HCT116 (cell line): ENCODE measurements around the gene TMEM30A. TPM values are rescaled to one million over a fixed set of nuclear protein-coding genes. Genes with fewer than 3 reads are reported as not detected.

Source experiments
- ATAC-seq: fragments of 200-7000 bp; cut with Tn5 transposase; 2 replicates; pipeline ENCODE4 v1.9.1; 2020; ENCODE audit warnings: mild to moderate bottlenecking, moderate library complexity
- BruUV-seq: library from RNA; stranded (reverse); fragments of 400-500 nt; replicated peaks from 2 replicates; lab custom pipeline; 2021; lab: Mats Ljungman, UMichigan
- CTCF ChIA-PET: fragments of 300-600 bp; sonication (Branson Sonifier 250); formaldehyde crosslinking; loops from one replicate; lab custom pipeline; 2021; ENCODE audit warnings: antibody characterized with exemption; lab: Charles Lee
- POLR2A ChIA-PET: fragments of 300-600, 350-600 bp; sonication (Branson Sonifier 250); formaldehyde crosslinking; loops from one replicate; lab custom pipeline; 2021; ENCODE audit warnings: antibody characterized with exemption; lab: Charles Lee
- RAD21 ChIA-PET, 2 experiments: fragments of 300-600 bp; sonication (Branson Sonifier 250); formaldehyde crosslinking; loops; one replicate each; lab custom pipeline; 2023; ENCODE audit warnings: low total read pairs in 2 of 2; ENCODE audit not compliant: uncharacterized antibody in 2 of 2, unreplicated experiment in 2 of 2, low non-redundant PET in 1 of 2; lab: Charles Lee
- DNase-seq: peaks from one replicate; pipeline ENCODE4 v3.0.0-alpha.2; 2010; ENCODE audit warnings: low read depth, low spot score
- H2AFZ ChIP-seq: fragments of 200-600 bp; shearing (Covaris generic), sonication (generic); 2 replicates; pipeline ENCODE4 v1.6.1; 2017; ENCODE audit warnings: low read depth, mixed run types, mixed read lengths, antibody characterized with exemption, low read length; ENCODE audit not compliant: poor library complexity, severe bottlenecking
- H3K27ac ChIP-seq: 2 replicates; pipeline ENCODE4 v1.5.1; 2012; ENCODE audit warnings: low read depth, low read length
- H3K27me3 ChIP-seq: fragments of 200-600 bp; sonication (generic); 2 replicates; pipeline ENCODE4 v1.6.1; 2016; ENCODE audit warnings: mixed run types, low read length, mixed read lengths; ENCODE audit not compliant: insufficient read depth
- H3K36me3 ChIP-seq, 2 experiments: fragments of 200-500 bp in 1 of 2; fragments of 200-600 bp in 1 of 2; sonication (Bioruptor generic) in 1 of 2; sonication (generic) in 1 of 2; 2 replicates each; pipeline versions ENCODE4 v1.5.1 to v1.6.1; 2014 to 2016; ENCODE audit warnings: low read length in 2 of 2, inconsistent platforms in 1 of 2, mixed read lengths in 1 of 2, mixed run types in 1 of 2; ENCODE audit not compliant: insufficient read depth in 2 of 2, control insufficient read depth in 1 of 2
- H3K4me1 ChIP-seq, 2 experiments: fragments of 200-600 bp in 1 of 2; sonication (generic) in 1 of 2; 2 replicates each; pipeline versions ENCODE4 v1.5.1 to v1.6.1; 2012 to 2017; ENCODE audit warnings: low read length in 2 of 2, inconsistent platforms in 1 of 2, mild to moderate bottlenecking in 1 of 2, mixed read lengths in 1 of 2, mixed run types in 1 of 2, moderate library complexity in 1 of 2; ENCODE audit not compliant: insufficient read depth in 2 of 2, control insufficient read depth in 1 of 2
- H3K4me2 ChIP-seq: fragments of 200-600 bp; sonication (generic); 2 replicates; pipeline ENCODE4 v1.6.1; 2017; ENCODE audit warnings: mixed run types, low read length, mixed read lengths
- H3K4me3 ChIP-seq, 2 experiments: fragments of 200-600 bp in 1 of 2; sonication (generic) in 1 of 2; replicated peaks in 1 of 2; 2 replicates each; pipeline ENCODE4 v1.5.1; 2011 to 2016; ENCODE audit warnings: low read length in 2 of 2, control low read depth in 1 of 2, low read depth in 1 of 2, mild to moderate bottlenecking in 1 of 2, mixed read lengths in 1 of 2, mixed run types in 1 of 2
- H3K79me2 ChIP-seq: fragments of 200-600 bp; sonication (generic); 2 replicates; pipeline ENCODE4 v1.6.1; 2017; ENCODE audit warnings: mild to moderate bottlenecking, mixed run types, low read length, moderate library complexity, mixed read lengths; ENCODE audit not compliant: insufficient read depth
- H3K9ac ChIP-seq: fragments of 200-600 bp; sonication (generic); 2 replicates; pipeline ENCODE4 v1.6.1; 2016; ENCODE audit warnings: low read length, mixed read lengths
- H3K9me2 ChIP-seq: fragments of 200-600 bp; sonication (generic), shearing (Covaris generic); 2 replicates; pipeline ENCODE4 v1.6.1; 2017; ENCODE audit warnings: mixed run types, mild to moderate bottlenecking, moderate library complexity; ENCODE audit not compliant: insufficient read depth
- H3K9me3 ChIP-seq, 2 experiments: fragments of 200-500 bp in 1 of 2; fragments of 200-600 bp in 1 of 2; sonication (Bioruptor generic) in 1 of 2; sonication (generic) in 1 of 2; 2 replicates each; pipeline ENCODE4 v1.6.1; 2014 to 2017; ENCODE audit warnings: low read length in 2 of 2, mixed read lengths in 2 of 2, inconsistent platforms in 1 of 2, low read depth in 1 of 2, mild to moderate bottlenecking in 1 of 2, mixed run types in 1 of 2, moderate library complexity in 1 of 2; ENCODE audit not compliant: control insufficient read depth in 1 of 2, insufficient read depth in 1 of 2
- H4K20me1 ChIP-seq: fragments of 200-600 bp; sonication (generic), shearing (Covaris generic); 2 replicates; pipeline ENCODE4 v1.6.1; 2017; ENCODE audit warnings: mixed run types, mild to moderate bottlenecking, moderate library complexity; ENCODE audit not compliant: insufficient read depth
- CBX3 ChIP-seq: IDR thresholded peaks from 2 replicates; pipeline ENCODE4 v1.6.1; 2012; ENCODE audit warnings: low read depth
- CEBPB ChIP-seq: IDR thresholded peaks from 2 replicates; pipeline ENCODE4 v1.6.1; 2012; ENCODE audit warnings: low read depth
- JUND ChIP-seq: IDR thresholded peaks from 2 replicates; pipeline ENCODE4 v1.6.1; 2012
- POLR2A ChIP-seq: IDR thresholded peaks from 2 replicates; pipeline ENCODE4 v1.7.0; 2011; ENCODE audit warnings: borderline replicate concordance; ENCODE audit not compliant: insufficient read depth, insufficient read length; ENCODE audit errors: extremely low read depth
- SIN3A ChIP-seq: IDR thresholded peaks from 2 replicates; pipeline ENCODE4 v1.6.1; 2012; ENCODE audit warnings: low read depth
- ZNF274 ChIP-seq: fragments of 200-500 bp; sonication (Bioruptor generic); IDR thresholded peaks from 2 replicates; pipeline ENCODE4 v1.6.1; 2014; ENCODE audit warnings: mild to moderate bottlenecking, low read depth, low read length, inconsistent platforms
- intact Hi-C: fragments of 100-400 bp; cut with micrococcal nuclease; formaldehyde crosslinking; loops from 2 replicates; pipeline ENCODE4 v1.10.0; 2022
- total RNA-seq: library from RNA; stranded (reverse); gene quantifications from one replicate; pipeline ENCODE4 v1.2.1, GENCODE V29; 2021; ENCODE audit not compliant: unreplicated experiment

TMEM30A gene
- total RNA-seq, 1 experiment from 2014 or later: 73.4 TPM

DNA sequence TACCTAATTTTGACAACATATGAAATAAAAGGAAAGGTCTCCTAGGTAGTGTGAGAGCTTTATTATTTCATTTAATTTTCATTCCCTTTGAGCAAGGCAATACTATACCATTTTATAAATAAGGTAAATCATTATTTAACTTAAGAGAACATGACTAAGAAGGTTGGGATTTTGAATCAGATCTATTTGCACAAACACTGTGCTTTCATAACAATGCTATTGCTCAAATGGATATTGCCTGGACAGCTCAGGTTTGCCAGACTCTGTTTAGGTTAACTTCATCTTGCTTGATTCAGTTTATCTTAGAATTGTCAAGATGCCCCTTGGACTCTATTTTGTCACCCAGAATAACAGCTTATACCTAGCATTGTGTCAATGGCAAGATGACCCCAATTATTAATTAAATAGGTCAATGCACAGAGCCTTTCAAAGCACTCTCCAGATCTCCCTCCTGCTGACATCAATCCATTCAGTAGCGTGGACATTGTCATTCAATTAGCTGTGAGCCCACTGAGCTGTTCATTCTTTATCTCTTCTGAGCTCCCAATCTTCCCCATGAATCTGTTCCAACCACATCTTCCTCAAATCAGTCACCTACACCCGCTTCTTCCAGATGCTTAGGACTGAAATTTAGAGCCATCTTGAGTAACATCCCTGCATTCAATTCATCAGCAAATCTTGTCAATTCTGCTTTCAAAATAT is 42.1 kb upstream of the TMEM30A start:
- POLR2A ChIA-PET: no interaction called here
- no peak overlapping the region for H3K4me3 ChIP-seq
- CTCF ChIA-PET: interaction anchor here (1.3 kb wide), 1 partner anchor 30 kb away, joined by 3 read pairs; no protein-coding TSS in a partner anchor

DNA sequence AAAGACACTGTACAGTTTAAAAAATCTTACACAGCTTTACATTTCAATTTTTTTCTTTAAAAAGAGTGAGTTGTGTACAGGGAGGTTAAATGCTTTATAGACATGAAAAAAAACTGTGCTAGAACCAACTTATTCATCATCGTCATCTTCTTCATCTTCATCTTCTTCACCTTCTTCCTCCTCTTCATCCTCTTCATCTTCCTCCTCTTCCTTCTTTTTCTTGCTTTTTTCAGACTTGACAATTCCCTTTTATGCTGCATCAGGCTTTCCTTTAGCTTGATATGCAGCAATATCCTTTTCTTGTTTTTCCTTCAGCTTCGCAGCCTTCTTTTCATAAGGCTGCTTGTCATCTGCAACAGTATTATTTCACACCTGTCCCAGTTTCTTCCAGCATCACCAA is 34.3 kb upstream of the TMEM30A start:
- no peaks in the 10 kb centered on the region for H3K27me3 ChIP-seq
- H3K9ac ChIP-seq: no peak overlapping the region
- H4K20me1 ChIP-seq: no peaks in the 10 kb centered on the region
- RAD21 ChIA-PET: no interaction called here
- TF ChIP-seq JUND (no peak), CBX3 (no peak)
- no peak overlapping the region for H3K4me3 ChIP-seq
- BruUV-seq: no TSS peak
- H3K36me3 ChIP-seq: no peaks in the 10 kb centered on the region
- CTCF ChIA-PET: no interaction called here
- DNase-seq: no peak
- no peaks in the 10 kb centered on the region; the same call in 1 of the 2 replicates for H3K9me2 ChIP-seq
- intact Hi-C loops: no loop called here
- ATAC-seq: no peak
- H3K9me3 ChIP-seq: no peaks in the 10 kb centered on the region
- no peaks in the 10 kb centered on the region for H3K79me2 ChIP-seq
- no peak overlapping the region for H3K27ac ChIP-seq
- H2AFZ ChIP-seq: no peak overlapping the region
- no peaks in the 10 kb centered on the region for H3K4me1 ChIP-seq
- POLR2A ChIA-PET: no interaction called here
- no peak overlapping the region for H3K4me2 ChIP-seq

More for the DNA sequence above, 42.1 kb upstream of the TMEM30A start:
- RAD21 ChIA-PET: no interaction called here
- BruUV-seq: no TSS peak
- Histone ChIP-seq H3K4me1 (no peaks in the 10 kb centered on the region), H3K27ac (no peak overlapping the region), H3K9me3 (no peaks in the 10 kb centered on the region), H3K36me3 (no peaks in the 10 kb centered on the region), H2AFZ (no peak overlapping the region), H3K9ac (no peak overlapping the region), H3K27me3 (no peaks in the 10 kb centered on the region), H3K9me2 (no peaks in the 10 kb centered on the region), H4K20me1 (no peaks in the 10 kb centered on the region), H3K4me2 (no peak overlapping the region), H3K79me2 (no peaks in the 10 kb centered on the region)
- DNase-seq: no peak
- ATAC-seq: no peak
- intact Hi-C loops: no loop called here
- TF ChIP-seq ZNF274: no peak
- TF ChIP-seq CEBPB: no peak
- no peak for TF ChIP-seq SIN3A
- no peak for TF ChIP-seq POLR2A
